HL-60 (cell line): Measurements from ENCODE around the gene NUDCD3.

Experiments
- CTCF ChIP-seq: IDR thresholded peaks from one replicate; pipeline ENCODE4 v1.5.1; 2011; ENCODE audit warnings: low read length, control low read depth, inconsistent platforms; ENCODE audit not compliant: insufficient read depth
- POLR2AphosphoS5 ChIP-seq: IDR thresholded peaks from 2 replicates; pipeline ENCODE4 v1.6.1; 2012; ENCODE audit warnings: low read depth
- REST ChIP-seq: IDR thresholded peaks from 2 replicates; pipeline ENCODE4 v1.6.1; 2012; ENCODE audit warnings: low read depth; ENCODE audit not compliant: insufficient replicate concordance

DNA sequence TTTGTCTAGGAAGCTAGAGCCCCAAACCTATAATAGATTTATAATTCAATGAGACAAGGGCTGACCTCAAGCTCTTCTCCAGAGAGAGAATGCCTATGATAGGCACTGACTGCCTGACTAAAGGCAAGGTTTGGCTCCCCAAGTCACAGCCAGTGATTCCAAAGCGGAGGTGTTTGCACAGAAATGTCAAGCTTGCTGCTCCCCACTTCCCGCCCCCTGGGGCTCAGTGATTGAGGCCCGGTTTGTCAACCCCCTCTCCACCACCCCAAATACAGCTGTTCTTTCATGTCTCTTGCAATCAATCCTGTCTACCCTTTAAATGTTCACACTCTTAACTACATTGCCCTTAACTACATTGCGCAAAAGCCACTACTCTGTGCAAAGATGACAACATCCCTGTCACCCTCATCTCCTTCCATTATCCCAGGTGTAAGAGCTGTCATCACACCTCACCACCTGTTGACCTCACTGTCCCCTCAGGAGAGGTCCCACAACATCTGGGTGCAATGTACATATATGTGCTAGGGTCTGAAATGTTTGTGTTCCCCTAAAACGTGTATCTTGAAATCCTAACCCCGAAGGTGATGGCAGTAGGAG, 58.0 kb downstream of the NUDCD3 start:
- no peak for TF ChIP-seq CTCF
- TF ChIP-seq REST, result no peak
- no peak for TF ChIP-seq POLR2AphosphoS5
